OCI-LY3 (cell line): ENCODE data around the gene CPEB3.

ENCODE experiments used
- H2AFZ ChIP-seq: fragments of 200-600, 300-600 bp; shearing (Covaris generic); 2 replicates; pipeline ENCODE4 v1.6.0; 2014; ENCODE audit warnings: antibody characterized with exemption, low read depth, low read length
- H3K27ac ChIP-seq: fragments of 200-600, 300-600 bp; sonication (generic); 2 replicates; pipeline ENCODE4 v1.5.1; 2014; ENCODE audit warnings: mild to moderate bottlenecking, low read length, moderate library complexity, mixed read lengths
- H3K27me3 ChIP-seq: fragments of 200-600, 300-600 bp; sonication (generic); 2 replicates; pipeline ENCODE4 v1.6.1; 2014; ENCODE audit warnings: low read depth, low read length, mixed read lengths
- H3K36me3 ChIP-seq: fragments of 200-600, 300-600 bp; sonication (generic); replicated peaks from 2 replicates; pipeline ENCODE3; 2014; ENCODE audit warnings: low read depth, low read length, mixed read lengths
- H3K4me1 ChIP-seq: fragments of 300-600, 200-600 bp; sonication (generic); 2 replicates; pipeline ENCODE4 v1.6.1; 2014; ENCODE audit warnings: low read length, mixed read lengths
- H3K4me2 ChIP-seq: fragments of 200-600, 300-600 bp; sonication (generic); 2 replicates; pipeline ENCODE4 v1.6.1; 2014; ENCODE audit warnings: low read length, mixed read lengths
- H3K4me3 ChIP-seq: fragments of 300-600, 200-600 bp; sonication (generic); 2 replicates; pipeline ENCODE4 v1.5.1; 2014; ENCODE audit warnings: antibody characterized with exemption, mild to moderate bottlenecking, low read length, moderate library complexity
- H3K79me2 ChIP-seq: fragments of 300-600, 200-600 bp; shearing (Covaris generic); 2 replicates; pipeline ENCODE4 v1.6.1; 2014; ENCODE audit warnings: mild to moderate bottlenecking, low read length, mixed read lengths
- H3K9ac ChIP-seq: fragments of 300-600, 200-600 bp; shearing (Covaris generic); 2 replicates; pipeline ENCODE4 v1.6.0; 2014; ENCODE audit warnings: mild to moderate bottlenecking, low read length, moderate library complexity
- H3K9me3 ChIP-seq: fragments of 200-600, 300-600 bp; shearing (Covaris generic); 2 replicates; pipeline ENCODE4 v1.6.1; 2014; ENCODE audit warnings: low read length, mixed read lengths; ENCODE audit not compliant: insufficient read depth
- H4K20me1 ChIP-seq: fragments of 200-600, 300-600 bp; sonication (generic); 2 replicates; pipeline ENCODE4 v1.6.1; 2016; ENCODE audit warnings: low read length, mixed read lengths; ENCODE audit not compliant: insufficient read depth
- CTCF ChIP-seq: fragments of 200-600, 300-600 bp; sonication (generic); IDR thresholded peaks from 2 replicates; pipeline ENCODE4 v1.5.1; 2014; ENCODE audit warnings: antibody characterized with exemption, low read length, low read depth
- EZH2phosphoT487 ChIP-seq: fragments of 200-600 bp; shearing (Covaris generic); IDR thresholded peaks from 2 replicates; pipeline ENCODE4 v1.6.1; 2018; ENCODE audit warnings: antibody characterized with exemption, mixed run types, low read depth

The CPEB3 gene

GRCh38 chr10:92009445-92009844 lies 281.4 kb downstream of the CPEB3 start:
- Histone ChIP-seq H2AFZ (no peak overlapping the region), H3K4me3 (no peak overlapping the region), H3K9ac (no peak overlapping the region), H4K20me1 (no peaks in the 10 kb centered on the region), H3K9me3 (no peaks in the 10 kb centered on the region), H3K27me3 (no peaks in the 10 kb centered on the region), H3K4me1 (no peaks in the 10 kb centered on the region), H3K27ac (no peak overlapping the region), H3K79me2 (no peaks in the 10 kb centered on the region), H3K4me2 (no peak overlapping the region), H3K36me3 (peaks cover 24% of the 10 kb centered on the region)
- no peak for TF ChIP-seq EZH2phosphoT487
- TF ChIP-seq CTCF: no peak

- Histone ChIP-seq H3K9ac (no peak overlapping the region), H4K20me1 (no peaks in the 10 kb centered on the region), H3K4me3 (no peak overlapping the region), H3K4me2 (no peak overlapping the region), H3K4me1 (no peaks in the 10 kb centered on the region), H3K27me3 (no peaks in the 10 kb centered on the region), H3K79me2 (no peaks in the 10 kb centered on the region), H3K36me3 (peaks cover 31% of the 10 kb centered on the region), H3K9me3 (no peaks in the 10 kb centered on the region), H2AFZ (no peak overlapping the region), H3K27ac (no peak overlapping the region)
- TF ChIP-seq EZH2phosphoT487: no peak
- TF ChIP-seq CTCF: no peak
Measured at GRCh38 chr10:92005978-92006377, 284.9 kb downstream of the CPEB3 start.

DNA sequence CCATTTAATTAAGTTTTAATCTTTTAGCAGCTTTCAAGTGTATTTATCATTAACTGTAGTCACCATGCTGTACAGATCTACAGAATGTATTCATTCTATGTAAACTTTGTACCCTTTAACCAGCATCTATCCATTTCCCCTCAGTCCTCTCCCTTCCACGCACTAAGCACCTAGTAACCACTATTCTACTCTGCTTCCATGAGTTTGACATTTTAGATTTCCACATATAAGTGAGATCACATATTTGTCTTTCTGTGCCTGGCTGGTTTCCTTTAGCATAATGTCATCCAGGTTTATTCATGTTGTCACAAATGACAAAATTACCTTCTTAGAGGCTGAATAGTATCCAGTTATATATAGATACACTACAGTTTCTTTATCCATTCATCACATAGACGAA lies 287.6 kb downstream of the CPEB3 start:
- Histone ChIP-seq H3K36me3 (peaks cover 37% of the 10 kb centered on the region), H4K20me1 (no peaks in the 10 kb centered on the region), H3K4me2 (no peak overlapping the region), H3K4me3 (no peak overlapping the region), H2AFZ (no peak overlapping the region), H3K79me2 (no peaks in the 10 kb centered on the region), H3K9ac (no peak overlapping the region), H3K27ac (no peak overlapping the region), H3K27me3 (no peaks in the 10 kb centered on the region), H3K4me1 (no peaks in the 10 kb centered on the region), H3K9me3 (no peaks in the 10 kb centered on the region)
- no peak for TF ChIP-seq EZH2phosphoT487
- no peak for TF ChIP-seq CTCF

DNA sequence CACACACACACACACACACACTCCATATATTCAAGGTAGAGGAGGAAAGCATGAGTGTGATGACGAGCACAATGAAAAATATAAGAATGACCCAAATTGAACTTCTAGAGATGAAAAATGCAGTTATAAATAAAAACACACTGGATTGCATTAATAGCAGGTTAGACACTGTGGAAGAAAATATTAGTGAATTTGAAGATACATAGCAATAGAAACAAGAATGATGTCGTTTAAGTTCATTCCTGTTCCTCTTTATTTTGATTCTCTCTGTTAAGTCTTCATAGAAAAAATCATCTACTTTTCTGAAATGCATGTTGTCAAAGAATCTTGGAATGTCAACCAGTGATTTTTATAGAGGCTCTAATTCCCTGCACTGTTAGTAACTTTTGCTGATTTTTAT lies 288.9 kb downstream of the CPEB3 start:
- Histone ChIP-seq H2AFZ (no peak overlapping the region), H3K79me2 (no peaks in the 10 kb centered on the region), H3K9ac (no peak overlapping the region), H3K36me3 (peaks cover 45% of the 10 kb centered on the region), H3K27ac (no peak overlapping the region), H3K4me3 (no peak overlapping the region), H4K20me1 (no peaks in the 10 kb centered on the region), H3K27me3 (no peaks in the 10 kb centered on the region), H3K4me2 (no peak overlapping the region), H3K9me3 (no peaks in the 10 kb centered on the region), H3K4me1 (no peaks in the 10 kb centered on the region)
- TF ChIP-seq CTCF: no peak
- TF ChIP-seq EZH2phosphoT487: no peak
